ENCODE results near the gene GGTLC2. TPM values are rescaled to one million over a fixed set of nuclear protein-coding genes. Genes with fewer than 3 reads are reported as not detected.
"Not testable (repeated sequence)": the region's sequence is repeated elsewhere in the genome, so short reads cannot be mapped to it uniquely, and the experiment has no call there.

The GGTLC2 gene
- total RNA-seq, 1 experiment from 2014 or later, result not detected

GRCh38 chr22:22636260-22636659 lies 8.2 kb upstream of the GGTLC2 start:
- not testable (repeated sequence) for DNase-seq (ENCODE audit: low spot score)

- not testable (repeated sequence) for DNase-seq (ENCODE audit: low spot score)
Measured at GRCh38 chr22:22638313-22638712, 6.1 kb upstream of the GGTLC2 start.

GRCh38 chr22:22642255-22642654 lies 2.2 kb upstream of the GGTLC2 start:
- not testable (repeated sequence) for DNase-seq (ENCODE audit: low spot score)

- DNase-seq (ENCODE audit: low spot score), result not testable (repeated sequence)
Measured at GRCh38 chr22:22645969-22646368, 1.6 kb downstream of the GGTLC2 start.

- DNase-seq (ENCODE audit: low spot score), result not testable (repeated sequence)
Measured at GRCh38 chr22:22647952-22648351, 3.5 kb downstream of the GGTLC2 start.

GRCh38 chr22:22648863-22649536 lies 4.6 kb downstream of the GGTLC2 start:
- not testable (repeated sequence) for DNase-seq (ENCODE audit: low spot score)

GRCh38 chr22:22649761-22650160 lies 5.3 kb downstream of the GGTLC2 start:
- not testable (repeated sequence) for DNase-seq (ENCODE audit: low spot score)

GRCh38 chr22:22650398-22650797 lies 6.0 kb downstream of the GGTLC2 start:
- not testable (repeated sequence) for DNase-seq (ENCODE audit: low spot score)

GRCh38 chr22:22650803-22651515 lies 6.5 kb downstream of the GGTLC2 start:
- DNase-seq (ENCODE audit: low spot score), result not testable (repeated sequence)

GRCh38 chr22:22651593-22651992 lies 7.2 kb downstream of the GGTLC2 start:
- not testable (repeated sequence) for DNase-seq (ENCODE audit: low spot score)

- not testable (repeated sequence) for DNase-seq (ENCODE audit: low spot score)
Measured at GRCh38 chr22:22652102-22652501, 7.7 kb downstream of the GGTLC2 start.

GRCh38 chr22:22652573-22652972 lies 8.2 kb downstream of the GGTLC2 start:
- DNase-seq (ENCODE audit: low spot score), result not testable (repeated sequence)

GRCh38 chr22:22653677-22654381 lies 9.4 kb downstream of the GGTLC2 start:
- not testable (repeated sequence) for DNase-seq (ENCODE audit: low spot score)

- DNase-seq (ENCODE audit: low spot score), result no peak
Measured at GRCh38 chr22:22655452-22656290, 11.3 kb downstream of the GGTLC2 start.

- DNase-seq (ENCODE audit: low spot score), result no peak
Measured at GRCh38 chr22:22657712-22658111, 13.3 kb downstream of the GGTLC2 start.

- DNase-seq (ENCODE audit: low spot score), result no peak
Measured at GRCh38 chr22:22661275-22661674, 16.9 kb downstream of the GGTLC2 start.

GRCh38 chr22:22662095-22662494 lies 17.7 kb downstream of the GGTLC2 start:
- no peak for DNase-seq (ENCODE audit: low spot score)

- no peak for DNase-seq (ENCODE audit: low spot score)
Measured at GRCh38 chr22:22663861-22664800, 19.7 kb downstream of the GGTLC2 start.

- DNase-seq (ENCODE audit: low spot score), result peak; percentile 40
Measured at GRCh38 chr22:22666307-22667091, 22.1 kb downstream of the GGTLC2 start.
